GM19455 (cell line): Measurements from ENCODE around the gene KCTD15.

Experiments used
- ATAC-seq: cut with Tn5 transposase; IDR thresholded peaks from one replicate; pipeline ENCODE4 v1.9.1; 2021; ENCODE audit not compliant: unreplicated experiment

Gene KCTD15

DNA sequence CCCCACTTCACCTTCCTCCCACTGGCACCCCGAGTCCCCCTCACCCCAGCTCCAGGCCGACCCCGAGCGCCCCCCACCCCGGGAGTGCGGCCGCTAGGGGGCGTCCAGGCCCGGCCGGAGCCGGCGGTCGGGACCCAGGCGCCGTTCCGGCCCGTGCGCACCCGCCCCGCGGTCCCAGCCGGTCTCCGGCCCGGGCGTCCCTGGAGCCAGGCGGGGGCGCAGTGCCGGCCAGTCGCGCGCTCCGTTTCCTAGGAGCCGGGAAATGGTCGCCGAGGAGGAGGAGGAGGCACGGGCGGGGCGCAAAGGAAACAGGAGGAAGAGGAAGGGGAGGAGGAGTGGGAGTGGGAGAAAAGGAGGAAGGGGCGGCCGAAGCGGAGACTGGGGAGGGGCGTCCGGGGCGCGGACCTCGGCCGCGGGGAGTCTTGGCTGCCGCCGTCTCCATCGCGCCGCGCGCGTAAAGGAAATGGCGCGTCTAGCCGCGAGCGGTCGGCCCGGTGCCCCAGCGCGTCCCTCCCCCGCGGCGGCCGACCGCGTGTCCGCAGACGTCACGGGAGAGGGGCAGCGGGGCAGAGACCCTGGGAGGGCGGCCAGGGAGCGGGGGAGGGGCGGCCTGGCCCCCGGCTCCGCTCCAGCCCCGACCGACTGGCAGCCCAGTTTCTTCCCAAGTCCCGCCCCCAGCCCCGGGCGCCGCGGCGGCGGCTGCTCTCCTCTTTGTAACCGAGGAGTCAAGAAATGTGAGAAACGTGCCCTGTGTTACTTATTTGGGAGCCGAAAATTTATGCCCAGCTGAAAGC lies 1.1 kb upstream of the KCTD15 start:
- ATAC-seq = no peak

DNA sequence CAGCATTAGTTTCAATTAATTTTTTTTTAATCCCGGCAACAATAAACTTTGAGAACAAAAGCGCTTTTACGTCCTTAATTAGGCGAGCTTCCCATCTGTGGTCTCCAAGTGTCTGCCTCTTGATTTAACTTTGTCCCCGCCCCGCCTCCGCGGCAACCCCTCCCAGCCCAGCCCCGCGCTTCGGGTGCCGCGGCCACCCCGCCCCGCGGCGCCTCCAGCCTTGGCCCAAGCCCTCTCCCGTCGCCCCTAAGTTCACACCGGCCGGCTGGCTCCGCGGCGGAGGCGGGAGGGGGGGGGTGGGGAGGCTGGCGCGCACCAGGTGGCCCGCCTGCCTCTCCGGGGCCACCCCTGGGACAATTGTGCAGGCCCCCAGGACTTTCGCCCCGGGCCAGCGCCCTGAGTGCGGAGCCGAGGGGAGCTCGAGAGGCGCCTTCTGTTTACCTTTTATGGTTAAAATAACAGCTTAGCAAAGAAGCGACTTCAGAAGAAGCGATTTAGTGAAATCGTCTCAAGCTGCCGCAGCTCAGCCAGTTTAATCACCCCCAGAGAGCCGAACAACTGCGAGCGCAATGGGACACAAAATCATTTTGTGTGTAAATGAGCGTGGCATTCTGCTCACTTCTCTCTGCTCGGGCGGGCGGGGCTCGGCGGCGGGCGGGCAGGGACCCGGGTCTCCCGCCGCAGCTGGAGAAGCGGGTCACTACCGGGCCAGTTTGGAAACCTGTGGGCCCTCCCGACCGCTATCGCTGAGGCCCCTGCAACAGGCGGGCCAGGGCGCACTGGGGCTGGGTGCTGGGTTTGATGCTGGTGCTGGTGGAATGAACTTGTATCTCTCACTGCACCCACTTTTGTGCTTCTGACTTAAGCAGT lies 1.4 kb downstream of the KCTD15 start:
- ATAC-seq = no peak

DNA sequence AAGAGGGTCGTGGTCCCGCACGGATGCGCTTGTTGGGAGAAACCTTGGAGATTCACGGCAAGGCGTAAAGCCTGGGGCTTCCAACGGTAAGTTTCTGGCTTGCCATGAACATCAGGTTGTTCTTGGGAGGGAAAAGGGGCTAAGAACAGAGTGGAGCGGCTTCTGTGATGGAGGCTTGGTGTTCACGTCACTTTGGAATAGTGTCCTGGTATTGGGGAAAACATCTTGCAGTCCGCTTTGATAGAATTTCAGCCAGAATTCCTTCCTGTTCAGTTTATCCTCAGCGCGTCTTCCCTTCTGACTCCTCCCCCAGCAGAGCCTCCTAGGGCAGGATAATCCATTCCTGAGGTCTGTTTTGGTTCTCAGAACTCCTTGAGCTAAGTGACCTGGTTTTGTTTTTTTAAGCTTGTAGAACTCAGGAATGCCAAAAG lies 2.0 kb downstream of the KCTD15 start:
- no peak for ATAC-seq

DNA sequence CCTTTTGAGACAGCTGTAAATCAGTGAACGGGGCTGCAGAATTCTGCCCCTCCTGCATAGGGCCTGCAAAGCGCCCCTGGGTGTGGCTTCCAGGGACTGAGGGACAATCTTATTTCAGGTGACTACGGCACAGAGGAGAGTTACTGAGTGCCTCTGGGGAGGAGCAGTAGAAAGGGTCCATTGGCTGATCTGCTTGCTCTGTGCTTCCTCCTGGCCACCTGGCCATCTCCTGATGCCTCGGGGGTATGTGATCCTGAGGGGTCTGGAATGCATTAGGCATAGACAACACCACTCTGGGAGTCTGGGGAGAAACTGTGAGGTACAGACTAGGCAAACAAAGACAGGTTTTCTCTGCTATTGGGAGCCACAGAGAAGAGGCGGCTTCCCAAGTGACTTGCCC lies 2.8 kb downstream of the KCTD15 start:
- no peak for ATAC-seq

DNA sequence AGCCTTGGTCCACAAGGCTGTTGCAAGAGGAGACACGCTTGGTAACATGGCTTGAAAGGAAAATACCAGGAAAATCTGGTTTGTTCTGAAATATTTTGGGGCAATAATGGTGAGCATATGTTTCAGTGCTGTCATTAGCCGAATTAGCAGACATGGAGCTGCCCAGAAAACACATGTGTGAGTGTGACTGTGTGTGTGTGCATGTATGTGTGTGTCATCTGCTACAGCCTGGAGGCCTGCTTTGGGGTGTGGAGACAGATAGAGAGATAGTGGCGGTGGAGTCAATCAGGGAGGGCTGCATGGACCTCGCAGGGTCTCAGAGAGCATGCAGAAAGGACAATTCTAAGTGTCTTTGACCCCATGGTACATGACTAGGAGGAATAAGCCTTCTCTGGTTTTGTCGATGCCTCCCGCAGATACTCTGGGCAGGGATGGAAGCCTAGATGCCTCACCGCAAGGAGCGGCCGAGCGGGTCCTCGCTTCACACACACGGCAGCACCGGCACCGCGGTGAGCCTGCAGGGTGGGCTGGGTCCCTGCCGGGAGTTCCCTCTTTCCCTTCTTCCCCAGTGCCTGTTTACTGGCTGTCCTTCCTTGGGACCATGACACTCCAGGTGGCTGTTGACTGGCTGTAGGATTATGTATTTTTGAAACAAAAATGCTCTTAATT lies 3.5 kb downstream of the KCTD15 start:
- no peak for ATAC-seq

DNA sequence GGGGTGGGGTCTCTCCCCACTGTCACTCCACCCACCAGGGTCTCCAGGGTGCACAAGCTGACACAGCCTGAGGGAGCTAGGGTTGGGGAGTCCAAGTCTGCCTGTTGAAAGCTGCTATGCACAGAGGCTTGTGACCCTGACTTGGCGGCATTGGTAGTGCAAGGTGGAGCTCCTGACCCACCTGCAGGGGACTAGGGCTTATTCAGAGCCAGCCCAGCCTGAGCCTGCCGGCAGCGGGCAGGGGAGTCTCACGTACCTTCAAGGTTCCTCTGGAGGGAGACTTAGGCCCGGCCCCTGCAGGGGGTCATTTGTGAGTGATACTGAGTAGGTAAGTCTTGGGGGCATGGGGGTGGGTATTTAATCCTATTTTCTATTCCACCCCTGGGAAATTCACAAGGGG lies 4.7 kb downstream of the KCTD15 start:
- ATAC-seq = no peak

DNA sequence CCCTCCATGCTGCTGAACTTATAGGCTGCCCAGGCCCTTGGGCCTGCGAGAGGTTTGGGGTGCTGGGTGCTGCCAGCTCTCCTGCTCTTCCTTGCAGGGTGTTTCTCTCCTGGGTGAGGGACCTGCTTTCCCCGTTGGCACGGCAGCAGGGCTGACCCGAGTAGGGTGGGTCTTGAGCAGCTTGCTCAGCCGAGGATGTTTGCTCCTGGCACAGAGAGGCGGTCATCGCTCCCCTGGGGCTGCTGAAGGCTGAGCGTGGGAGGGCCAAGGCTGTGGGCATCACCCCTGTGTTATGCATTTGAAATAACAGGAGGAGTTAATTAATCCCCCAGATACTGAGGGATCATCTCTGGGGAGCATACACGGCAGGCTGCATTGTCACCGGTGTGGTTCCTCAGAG lies 5.3 kb downstream of the KCTD15 start:
- no peak for ATAC-seq

DNA sequence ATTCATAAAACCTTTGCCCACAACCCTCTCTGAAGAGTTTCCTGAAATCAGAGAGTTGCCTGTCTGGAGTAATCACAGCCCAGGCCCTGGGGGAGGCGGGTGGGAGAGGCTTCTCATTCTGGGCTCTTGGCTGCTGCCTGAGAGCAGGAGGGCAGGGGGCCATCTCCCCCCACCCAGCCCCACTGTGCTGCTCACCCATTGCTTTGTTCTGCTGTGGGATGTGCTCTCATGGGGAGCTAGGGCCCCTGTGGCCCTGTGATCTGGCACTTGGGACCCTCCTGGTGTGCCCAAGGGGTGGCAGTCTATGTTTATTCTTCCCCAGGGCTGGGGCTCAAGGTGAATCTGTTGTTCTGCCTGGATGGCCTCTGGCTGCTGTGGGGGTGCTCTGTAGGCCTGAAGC lies 6.1 kb downstream of the KCTD15 start:
- no peak for ATAC-seq

DNA sequence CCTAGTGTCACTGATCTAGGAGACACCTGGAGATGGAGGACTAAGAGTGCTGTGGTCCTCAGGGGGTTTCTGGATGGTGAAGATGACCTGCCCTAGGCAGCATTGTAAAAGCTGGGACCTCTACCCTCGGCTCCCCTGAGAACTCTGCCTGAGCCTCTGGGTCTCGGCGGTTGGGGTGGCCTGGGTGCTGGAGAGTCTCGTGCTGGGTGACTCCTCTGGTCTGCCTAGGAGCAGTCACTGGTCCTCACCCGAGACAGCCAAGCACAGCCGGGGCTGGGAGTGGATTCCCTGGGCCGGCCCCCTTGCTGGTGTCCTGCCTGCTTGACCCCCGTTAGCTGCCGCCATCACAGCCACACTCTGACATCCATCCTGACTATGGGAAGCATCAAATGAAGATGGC lies 6.7 kb downstream of the KCTD15 start:
- ATAC-seq = no peak

DNA sequence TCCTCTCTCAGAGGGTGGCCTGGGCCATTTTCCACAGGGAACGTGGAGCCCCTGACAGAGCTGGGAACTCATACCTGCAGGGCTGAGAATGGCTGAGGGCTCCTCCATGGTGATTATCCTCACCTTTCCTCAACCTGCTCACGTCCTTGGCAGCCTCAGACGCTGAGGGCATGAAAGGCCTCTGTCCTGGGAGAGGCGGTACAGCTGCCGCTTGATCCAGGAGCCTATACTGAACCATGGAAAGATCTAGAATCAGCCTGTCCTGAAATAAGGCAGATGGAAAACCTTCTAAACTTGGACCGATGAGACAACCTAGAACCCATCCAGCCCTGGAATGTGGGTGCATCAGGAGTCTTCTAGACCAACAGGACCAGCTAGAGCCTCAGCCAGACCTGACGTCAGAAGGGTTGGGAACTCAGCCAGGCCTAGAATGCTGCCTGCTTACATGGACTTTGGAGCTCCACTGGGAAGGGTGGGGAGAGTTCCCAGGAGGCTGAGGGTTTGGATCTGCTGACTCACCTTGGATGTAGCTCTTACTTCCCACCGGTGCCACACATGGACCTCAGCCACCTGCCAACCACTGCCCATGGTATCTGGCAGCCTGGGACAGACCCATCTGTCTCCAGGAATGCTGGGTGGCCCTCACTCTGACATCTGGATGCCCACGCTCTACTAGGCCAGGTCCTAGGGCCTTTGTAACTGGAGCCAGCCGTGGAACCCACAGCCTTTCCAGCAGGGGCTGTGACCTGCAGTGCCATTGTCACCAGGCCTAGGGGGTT lies 7.5 kb downstream of the KCTD15 start:
- ATAC-seq = no peak

DNA sequence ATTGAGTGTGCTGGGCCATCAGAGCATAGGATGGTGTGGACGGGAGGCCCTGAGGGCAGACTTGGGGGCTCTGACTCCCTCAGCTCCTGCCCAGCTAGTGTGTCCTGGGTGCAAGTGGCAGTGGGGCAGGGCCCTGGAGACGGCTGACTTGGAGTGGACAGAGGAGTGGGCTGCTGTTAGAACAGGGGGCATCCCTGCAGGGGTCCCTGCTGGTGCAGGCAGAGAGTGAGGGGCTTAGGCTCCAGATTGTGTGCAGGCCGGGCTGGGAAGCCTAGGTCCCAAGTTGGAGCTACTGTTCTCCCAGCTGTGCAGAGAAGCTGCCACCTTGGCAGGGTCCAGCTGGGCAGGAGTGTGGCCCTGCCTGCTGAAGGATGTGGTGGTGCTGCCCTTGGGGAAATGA lies 8.6 kb downstream of the KCTD15 start:
- no peak for ATAC-seq

DNA sequence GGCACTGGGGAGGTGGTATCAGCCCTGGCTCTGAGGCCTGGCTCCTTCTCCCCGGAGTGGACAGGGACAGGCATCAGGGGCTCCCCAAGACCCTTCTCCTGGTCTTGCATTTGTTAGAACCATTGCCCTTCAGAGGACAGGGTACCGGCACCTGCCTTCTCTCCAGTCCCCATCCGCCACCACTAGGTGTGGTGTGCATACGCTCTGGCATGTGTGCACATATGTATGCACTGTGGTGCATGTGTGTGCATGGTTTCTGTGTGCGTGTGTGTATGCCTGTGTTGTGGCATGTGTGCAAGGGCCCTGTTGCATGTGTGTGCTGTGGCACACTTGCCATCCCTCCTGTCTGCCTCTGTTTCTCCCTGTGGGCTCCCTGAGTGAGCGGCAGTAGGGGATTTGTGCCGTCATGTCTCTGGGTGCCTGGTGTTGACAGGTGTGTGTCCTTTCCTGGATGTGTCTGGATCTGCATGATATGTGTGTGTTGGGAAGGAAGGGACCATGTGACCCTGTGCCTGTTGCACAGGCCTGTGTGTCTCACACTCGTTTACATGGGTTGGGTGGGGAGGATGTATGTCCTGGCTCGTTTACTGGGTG lies 9.3 kb downstream of the KCTD15 start:
- no peak for ATAC-seq

DNA sequence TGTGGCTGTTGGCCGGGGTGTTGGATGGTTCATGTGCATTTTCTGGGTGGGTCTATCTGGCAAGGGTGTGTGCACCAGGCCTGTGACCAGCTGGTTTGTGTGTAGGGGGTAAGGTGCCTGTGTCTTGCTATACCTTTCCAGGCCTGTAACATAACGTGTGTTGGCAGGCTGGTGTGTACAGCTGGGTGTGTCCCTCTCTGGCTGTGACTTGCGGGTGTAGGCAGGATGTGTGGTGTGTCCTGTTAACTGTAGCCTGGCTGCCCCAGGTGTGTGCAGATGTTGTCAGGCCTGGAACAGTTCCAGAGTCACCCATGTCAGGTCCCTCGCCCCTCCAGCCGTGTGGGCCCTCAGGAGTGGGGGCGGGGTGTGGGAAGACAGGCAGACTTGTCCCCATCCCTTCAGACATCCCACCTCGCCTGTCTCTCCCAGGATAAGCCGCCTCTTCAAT lies 9.8 kb downstream of the KCTD15 start:
- ATAC-seq = no peak

DNA sequence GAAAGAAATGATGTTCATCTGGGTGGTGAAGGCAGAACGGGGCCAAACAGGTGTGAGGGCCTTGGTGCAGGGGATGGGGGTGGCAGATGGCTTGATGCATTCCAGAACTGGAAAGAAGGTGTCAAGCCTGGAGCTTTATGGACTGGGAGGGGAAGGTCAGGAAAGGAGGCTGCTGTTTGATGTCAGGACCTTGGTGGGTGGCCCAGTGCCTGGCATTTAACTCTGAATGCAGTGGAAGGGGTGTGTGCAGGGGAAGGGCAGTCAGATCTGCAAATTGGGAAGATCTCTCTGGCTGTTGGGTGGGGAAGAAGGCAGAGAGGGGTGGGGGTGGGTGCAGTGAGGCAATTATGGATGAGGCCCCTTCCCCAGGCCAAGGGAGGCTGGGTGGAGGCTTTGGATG lies 11.7 kb downstream of the KCTD15 start:
- ATAC-seq = no peak

DNA sequence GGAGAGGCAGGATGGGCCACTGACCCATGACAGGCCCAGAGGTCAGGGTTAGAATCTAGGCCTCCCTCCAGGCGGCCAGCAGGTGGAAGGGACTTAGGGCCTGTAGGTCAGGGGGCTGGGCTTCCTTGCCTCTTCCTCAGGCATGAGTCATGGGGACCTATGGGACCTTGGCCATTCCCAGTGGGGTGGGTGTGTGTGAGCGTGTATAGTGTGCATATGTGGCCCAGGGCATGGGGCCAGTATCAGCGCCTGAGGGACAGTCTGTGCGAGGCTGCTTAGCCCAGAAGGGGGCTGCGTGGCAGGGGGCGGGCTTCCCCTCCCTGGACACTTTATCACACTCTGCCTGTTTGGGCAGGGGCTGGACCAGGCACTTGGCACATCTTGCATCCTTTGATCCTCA lies 13.3 kb downstream of the KCTD15 start:
- no peak for ATAC-seq

DNA sequence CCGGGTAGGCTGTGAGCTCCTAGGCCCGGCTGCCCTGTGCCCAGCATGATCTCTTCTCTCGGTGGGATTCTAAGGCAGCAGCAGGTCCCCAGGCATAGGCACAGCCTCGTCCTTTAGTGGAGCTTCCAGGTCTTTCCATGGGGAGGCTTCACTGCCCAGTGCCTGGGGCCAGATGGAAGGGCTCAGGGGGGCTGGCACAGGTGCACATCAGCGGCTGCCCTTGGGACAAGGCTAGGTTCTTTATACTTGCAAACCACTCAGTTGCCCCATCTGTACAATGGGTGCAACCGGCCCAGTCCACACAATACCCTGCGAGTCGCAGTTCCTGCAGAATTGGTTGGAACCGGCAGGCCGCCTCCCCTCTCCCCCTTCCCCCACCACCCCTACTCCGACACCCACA lies 14.2 kb downstream of the KCTD15 start:
- no peak for ATAC-seq

DNA sequence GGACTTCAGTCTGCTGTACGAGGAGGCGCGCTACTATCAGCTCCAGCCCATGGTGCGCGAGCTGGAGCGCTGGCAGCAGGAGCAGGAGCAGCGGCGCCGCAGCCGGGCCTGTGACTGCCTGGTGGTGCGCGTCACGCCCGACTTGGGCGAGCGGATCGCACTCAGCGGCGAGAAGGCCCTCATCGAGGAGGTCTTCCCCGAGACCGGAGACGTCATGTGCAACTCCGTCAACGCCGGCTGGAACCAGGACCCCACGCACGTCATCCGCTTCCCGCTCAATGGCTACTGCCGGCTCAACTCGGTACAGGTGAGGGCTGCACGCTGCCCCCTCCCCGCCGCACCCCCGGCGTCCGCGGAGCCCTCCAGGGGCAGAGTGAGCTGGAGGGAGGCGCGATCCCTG lies 14.6 kb downstream of the KCTD15 start:
- ATAC-seq = no peak

DNA sequence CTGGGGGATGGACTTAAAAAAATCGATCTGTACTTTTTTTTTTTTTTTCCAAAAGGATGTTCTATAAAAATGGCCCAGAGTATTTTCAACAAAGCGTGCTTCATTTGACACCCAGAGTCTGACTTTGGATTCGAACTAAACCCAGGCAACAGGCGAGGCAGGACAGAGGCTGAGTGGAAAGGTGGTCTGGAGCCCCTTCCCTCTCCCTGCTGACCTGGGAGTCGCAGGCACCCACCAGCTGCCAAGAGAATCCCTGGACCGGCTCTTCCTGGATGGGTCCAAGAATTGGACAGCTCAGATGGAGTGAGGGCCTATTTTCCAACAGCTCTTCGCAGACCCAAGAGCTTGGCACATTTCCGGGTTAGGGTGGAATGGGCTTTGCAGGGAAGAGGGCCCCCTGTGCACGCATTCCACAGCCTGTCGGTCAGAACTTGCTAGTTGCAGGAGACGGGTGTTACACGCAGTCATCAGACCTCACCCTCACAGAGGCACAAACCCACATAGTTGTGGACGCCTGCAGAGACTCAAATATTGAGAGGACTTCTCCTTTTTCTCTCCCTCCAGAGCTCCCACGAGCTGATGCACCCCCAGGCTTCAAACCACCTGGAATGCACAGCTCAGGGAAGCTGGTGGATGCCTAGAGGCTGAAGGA lies 15.2 kb downstream of the KCTD15 start:
- no peak for ATAC-seq

DNA sequence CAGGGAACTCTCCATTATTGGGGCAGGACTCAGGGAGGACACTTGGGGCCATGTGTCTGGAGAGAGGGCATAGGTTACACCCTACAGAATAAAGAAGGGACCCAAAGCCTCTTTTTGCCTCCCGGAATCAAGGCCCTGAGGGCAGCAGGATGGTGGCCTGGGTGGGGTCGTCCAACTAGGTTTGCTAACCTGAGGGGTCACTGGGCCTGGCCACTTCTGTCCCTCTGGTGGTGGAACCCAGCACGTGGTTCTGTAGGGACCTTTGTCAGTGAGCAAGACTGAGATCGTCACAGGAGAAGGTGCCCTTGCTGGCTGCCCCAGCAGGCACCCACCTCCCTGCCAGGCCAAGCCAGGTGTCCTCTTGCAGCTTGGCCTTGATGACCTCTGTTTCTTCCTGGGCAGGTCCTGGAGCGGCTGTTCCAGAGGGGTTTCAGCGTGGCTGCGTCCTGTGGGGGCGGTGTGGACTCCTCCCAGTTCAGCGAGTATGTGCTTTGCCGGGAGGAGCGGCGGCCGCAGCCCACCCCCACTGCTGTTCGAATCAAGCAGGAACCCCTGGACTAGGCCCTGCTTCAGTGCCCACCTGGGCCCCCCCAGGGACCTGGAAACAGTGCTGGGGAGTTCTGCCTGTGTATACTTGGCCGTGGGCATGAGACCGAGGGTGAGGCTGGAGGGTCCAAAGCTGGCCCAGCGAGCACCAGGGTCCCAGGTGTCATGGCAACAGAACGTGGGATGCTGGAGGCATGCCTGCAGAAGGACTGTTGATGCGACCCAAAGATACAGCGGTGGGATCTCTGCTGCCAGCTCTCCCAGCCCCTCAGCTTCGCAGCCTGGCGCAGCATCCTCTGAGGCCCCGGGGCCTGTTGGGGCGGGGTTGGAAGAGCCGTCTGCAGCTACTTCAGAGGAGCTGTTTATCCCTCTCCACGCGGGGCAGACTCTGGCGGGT lies 16.0 kb downstream of the KCTD15 start:
- no peak for ATAC-seq
